GM12864 (cell line): ENCODE measurements around the gene RNF182.

Source experiments
- DNase-seq: peaks from one replicate; pipeline ENCODE4 v3.0.0-alpha.2; 2011; ENCODE audit warnings: low read depth
- H3K4me3 ChIP-seq: 2 replicates; pipeline ENCODE4 v1.5.1; 2011; ENCODE audit warnings: mild to moderate bottlenecking, low read depth, low read length, control low read depth
- TF ChIP-seq, protein P1 (sequence below): IDR thresholded peaks from 2 replicates; pipeline ENCODE4 v1.5.1; 2011; ENCODE audit warnings: low read depth, mild to moderate bottlenecking, moderate library complexity, low read length, control low read depth, inconsistent platforms; ENCODE audit errors: missing control alignments

Gene RNF182

DNA sequence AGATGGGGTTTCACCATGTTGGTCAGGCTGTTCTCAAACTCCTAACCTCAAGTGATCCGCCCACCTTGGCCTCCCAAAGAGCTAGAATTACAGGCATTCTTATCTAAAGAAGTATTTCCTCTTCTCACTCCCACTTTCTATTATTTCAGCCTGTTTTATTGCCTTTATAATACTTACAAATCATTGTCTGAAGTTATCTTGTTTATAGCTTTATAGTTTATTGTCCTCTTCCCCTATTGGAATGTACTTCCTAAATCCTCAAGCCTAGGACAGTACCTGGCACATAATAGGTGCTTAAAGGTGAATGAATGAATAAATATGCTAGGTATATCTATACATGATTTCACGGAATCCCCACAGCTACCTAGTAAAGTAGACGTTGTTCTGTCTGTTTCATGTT is 37.8 kb upstream of the RNF182 start:
- no peak for DNase-seq
- TF ChIP-seq, protein P1, sequence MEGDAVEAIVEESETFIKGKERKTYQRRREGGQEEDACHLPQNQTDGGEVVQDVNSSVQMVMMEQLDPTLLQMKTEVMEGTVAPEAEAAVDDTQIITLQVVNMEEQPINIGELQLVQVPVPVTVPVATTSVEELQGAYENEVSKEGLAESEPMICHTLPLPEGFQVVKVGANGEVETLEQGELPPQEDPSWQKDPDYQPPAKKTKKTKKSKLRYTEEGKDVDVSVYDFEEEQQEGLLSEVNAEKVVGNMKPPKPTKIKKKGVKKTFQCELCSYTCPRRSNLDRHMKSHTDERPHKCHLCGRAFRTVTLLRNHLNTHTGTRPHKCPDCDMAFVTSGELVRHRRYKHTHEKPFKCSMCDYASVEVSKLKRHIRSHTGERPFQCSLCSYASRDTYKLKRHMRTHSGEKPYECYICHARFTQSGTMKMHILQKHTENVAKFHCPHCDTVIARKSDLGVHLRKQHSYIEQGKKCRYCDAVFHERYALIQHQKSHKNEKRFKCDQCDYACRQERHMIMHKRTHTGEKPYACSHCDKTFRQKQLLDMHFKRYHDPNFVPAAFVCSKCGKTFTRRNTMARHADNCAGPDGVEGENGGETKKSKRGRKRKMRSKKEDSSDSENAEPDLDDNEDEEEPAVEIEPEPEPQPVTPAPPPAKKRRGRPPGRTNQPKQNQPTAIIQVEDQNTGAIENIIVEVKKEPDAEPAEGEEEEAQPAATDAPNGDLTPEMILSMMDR = no peak
- H3K4me3 ChIP-seq = no peak overlapping the region

DNA sequence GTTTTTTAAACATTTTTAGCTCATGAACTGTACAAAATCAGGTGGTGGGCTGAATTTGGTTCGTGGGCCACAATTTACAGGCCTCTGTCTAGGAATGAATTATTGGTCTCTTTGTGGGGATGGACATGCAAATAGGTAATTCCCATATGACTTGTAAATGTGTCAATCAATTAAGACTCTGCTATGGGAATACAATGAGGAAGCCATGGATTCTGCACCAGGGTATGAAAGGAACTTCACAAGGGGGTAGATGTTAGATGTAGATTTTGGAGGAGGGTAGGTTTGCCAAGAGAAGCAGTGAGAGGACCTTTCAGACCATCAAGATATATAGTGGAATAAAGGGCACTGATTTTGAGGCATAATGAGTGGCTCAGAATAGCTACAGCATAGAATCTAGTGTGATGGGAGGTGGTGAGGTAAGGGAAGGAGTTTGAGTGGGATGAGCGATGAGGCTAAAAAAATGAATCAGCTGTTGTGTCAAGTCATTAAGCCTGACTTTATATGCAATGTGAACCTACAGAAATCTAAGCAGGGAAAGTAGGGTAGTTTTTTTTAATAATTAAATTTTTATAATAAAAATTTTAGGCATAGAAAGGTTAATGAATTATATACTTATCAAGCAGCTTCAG is 32.6 kb upstream of the RNF182 start:
- TF ChIP-seq, protein P1 = no peak
- no peak overlapping the region for H3K4me3 ChIP-seq
- no peak for DNase-seq

DNA sequence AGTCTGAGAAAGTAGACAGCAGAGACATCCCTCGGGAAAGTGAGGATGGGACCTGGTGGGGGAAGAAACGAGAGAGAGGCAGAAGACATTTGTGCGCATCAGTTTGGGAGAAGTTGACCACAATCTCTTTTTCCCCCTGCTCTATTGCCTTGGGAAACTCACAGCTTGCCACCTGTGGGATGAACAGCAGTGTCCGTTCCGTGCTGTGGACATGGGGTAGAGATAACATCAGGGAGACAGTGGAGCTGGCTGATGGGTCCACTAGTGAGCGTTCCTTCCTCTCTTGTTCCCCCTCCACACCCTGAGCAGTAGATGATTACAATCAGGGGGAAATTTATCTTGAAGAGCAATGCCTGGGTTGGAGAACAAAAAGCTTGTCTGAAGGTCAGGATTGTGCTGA is 21.8 kb upstream of the RNF182 start:
- TF ChIP-seq, protein P1 = no peak
- no peak for DNase-seq
- H3K4me3 ChIP-seq = no peak overlapping the region

DNA sequence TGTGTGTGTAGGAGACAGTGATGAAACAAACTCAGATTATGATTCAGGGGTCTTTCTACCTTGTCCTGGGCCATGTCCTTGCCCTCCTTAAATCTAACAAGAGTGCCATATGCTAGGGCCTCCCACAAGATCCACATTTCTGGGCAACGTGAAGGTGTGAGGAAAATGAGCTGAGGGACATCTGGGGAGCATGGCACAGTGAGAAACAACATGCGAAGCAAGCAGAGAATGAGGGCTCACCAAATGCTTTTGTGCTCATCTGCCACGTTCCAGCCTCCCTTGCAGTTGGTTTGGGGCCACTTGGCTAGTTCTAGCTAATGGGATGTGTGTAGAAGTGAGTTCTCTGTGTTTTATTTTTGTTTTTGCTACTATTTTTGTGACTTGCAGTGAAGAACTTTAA is 21.4 kb upstream of the RNF182 start:
- TF ChIP-seq, protein P1 = no peak
- H3K4me3 ChIP-seq = no peak overlapping the region
- DNase-seq = no peak

DNA sequence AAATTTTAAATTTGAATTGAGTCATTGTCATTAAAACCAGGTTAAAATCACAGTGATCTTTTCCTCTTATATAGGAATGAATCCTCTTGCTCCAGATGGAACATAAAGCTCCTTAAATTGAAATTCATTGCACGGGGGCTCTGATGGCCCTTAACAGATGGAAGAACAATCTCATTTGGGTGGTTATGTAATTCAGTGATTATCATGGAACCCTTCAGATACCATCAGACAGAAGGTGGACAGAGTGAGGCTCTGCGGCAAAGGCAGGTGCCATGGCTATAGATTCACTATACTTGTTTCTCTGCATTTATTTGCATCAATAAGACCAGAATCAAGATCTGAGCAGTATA is 17.8 kb upstream of the RNF182 start:
- no peak for DNase-seq
- no peak overlapping the region for H3K4me3 ChIP-seq
- TF ChIP-seq, protein P1 = no peak

DNA sequence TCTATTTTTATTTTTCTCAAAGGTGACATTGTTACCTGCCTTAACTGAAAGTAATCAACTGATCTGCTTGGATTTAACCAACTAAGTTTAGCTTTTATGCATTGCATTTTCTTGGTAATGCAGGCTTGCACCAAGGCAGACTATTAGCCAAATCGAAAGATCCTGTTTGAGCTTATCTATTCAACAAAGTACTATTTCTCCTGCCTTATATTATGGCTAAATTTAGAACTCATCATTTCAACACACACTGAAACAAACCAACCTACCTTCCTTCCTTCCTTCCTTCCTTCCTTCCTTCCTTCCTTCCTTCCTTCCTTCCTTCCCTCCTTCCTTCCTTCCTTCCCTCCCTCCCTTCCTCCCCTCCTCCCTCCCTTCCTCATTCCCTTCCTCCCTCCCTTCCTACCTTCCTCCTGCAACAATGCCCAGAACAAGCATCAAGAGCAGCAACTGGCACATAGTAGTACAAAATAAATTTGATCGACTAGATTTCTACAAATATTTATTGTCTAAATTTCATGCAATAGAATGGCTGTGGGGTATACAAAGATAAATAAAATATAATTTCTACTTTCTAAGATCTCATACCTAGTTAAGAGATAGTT is 17.0 kb upstream of the RNF182 start:
- DNase-seq = no peak
- TF ChIP-seq, protein P1 = no peak
- H3K4me3 ChIP-seq = no peak overlapping the region

DNA sequence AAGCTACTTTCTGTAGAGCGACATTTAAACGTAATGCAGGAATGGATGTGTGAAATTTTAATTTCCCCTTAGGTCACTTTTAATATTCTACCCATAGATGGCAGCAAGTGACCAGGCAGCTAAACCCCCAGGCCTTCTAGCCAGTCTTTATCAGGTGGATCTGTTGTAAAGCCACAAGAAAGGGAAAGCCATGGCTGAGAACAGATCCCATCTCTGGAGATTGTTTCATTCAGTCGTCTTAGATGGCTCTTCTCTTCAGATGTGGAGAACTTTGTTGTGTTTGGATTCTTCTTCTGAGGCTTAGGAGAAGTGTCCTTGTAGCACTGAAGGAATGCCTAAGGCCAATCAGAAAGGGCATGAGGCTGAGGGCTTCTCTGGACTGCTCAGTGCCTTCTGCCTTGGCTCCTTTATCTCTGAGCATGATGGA is 15.8 kb upstream of the RNF182 start:
- TF ChIP-seq, protein P1 = peak; percentile 65
- DNase-seq = peak; percentile 21

More for the DNA sequence above, 15.8 kb upstream of the RNF182 start:
- H3K4me3 ChIP-seq = no peak overlapping the region
